Stimulated activated CD4-positive, alpha-beta T cell treated with anti-CD3 and anti-CD28 coated beads, TNF-alpha, amount 100 ng/mL, for 4 hours (primary cell): ENCODE data around the gene WNK2.

Experiments
- DNase-seq, 3 experiments: peaks; one replicate each; pipeline ENCODE4 v3.0.0-alpha.2; 2020; ENCODE audit warnings: low read depth in 3 of 3

WNK2 gene

GRCh38 chr9:93217706-93218105 is 33.8 kb downstream of the WNK2 start:
- no peak for DNase-seq

DNA sequence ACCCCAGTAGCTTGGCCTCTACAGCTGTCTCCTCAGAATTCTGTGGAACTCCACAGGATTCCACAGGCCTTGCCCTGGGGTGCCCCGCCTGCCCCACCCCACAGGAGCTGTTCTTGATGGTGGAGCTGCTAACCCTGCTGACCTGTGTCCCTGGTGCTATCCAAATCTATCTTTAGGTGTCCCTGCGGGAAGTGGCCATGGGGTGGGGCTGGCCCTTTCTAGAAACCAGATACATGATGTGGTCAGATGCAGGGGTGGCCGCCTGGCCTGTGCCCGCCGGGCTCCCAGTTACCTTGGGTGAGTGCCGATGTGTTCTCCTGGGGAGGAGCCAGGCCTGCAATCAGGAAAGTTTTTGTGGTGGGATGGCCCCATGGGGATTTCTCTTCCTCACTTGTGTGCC is 34.2 kb downstream of the WNK2 start:
- DNase-seq: no peak

GRCh38 chr9:93218671-93219420 is 34.9 kb downstream of the WNK2 start:
- no peak for DNase-seq

GRCh38 chr9:93219692-93220091 is 35.8 kb downstream of the WNK2 start:
- DNase-seq: no peak

GRCh38 chr9:93220627-93221026 is 36.7 kb downstream of the WNK2 start:
- DNase-seq: no peak

GRCh38 chr9:93221044-93221443 is 37.1 kb downstream of the WNK2 start:
- no peak for DNase-seq

DNA sequence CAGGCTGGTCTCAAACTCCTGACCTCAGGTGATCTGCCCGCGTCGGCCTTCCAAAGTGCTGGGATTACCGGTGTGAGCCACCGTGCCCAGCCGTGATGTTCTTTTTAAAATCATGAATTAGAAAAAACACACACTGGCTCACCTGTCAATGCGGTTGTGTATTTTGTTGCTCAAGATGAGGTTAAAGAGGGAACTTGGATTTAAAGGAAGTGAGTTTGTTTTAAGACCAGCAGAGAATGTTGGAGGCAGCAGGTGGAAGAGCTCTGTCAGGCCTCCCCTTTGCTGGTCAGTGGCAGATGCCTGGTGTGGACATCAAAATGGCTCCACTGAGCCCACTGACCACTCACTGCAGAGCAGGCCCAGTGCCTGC is 38.9 kb downstream of the WNK2 start:
- no peak for DNase-seq

DNA sequence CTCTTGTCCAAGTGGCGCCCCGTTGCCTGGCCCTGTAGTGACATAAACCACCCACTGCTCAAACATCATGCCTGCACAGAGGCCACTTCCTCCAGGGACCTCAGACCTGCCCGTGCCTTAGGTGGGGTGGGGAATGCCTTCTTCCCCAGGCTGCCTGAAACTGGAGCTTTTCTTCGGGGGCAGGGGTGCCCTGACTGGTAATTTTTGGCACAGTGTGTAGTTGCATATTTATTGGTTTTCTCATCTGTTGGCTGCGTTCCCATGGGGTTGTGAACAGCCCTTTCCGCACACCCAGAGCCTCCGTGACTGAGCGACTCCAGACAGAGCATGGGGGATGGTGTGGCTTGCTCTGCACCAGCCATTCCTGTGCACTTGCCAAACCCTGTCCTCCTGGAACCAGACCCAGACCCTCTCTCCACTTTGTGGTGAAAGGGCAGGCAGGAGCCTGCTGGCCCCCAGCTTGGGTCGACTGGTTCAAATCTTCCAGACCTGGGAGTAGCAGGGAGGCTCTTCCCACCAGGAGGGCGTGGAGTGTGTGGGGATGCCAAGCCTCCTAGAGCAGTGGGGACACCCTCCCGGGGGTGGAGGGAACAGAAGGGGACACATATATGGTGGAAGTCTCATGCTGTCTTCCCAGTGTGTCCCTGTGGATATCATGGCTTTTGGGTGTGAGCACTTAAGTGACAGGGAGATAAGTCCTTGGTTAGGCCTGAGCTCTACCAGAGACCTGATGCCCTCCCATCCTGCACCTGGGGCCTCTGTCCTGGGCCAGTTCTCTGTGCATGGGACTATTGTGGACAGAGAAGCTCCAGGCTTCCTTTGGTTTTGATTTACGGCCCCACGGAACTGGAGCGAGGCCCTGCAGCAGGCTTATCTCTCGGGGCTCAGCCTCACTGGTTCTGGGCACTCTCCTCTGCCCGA is 39.6 kb downstream of the WNK2 start:
- DNase-seq: no peak

DNA sequence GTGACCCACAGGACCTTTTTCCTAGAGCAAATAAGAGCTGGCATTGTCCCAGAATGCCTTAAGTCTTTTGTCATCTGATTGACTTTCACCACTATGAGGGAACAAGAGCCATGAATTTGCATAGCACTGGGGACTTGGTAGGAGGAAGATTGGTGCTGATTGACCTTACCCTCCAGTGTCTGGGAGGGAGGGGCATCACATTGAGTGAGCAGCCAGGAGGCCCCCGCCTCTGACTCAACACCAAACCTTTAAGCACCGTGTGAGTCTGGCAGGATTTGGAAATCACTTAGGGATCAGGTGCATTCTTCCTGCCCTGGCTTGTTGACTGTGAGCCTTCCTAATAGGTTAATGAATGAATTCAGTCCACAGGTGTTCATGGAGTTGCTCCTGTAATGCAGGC is 40.7 kb downstream of the WNK2 start:
- no peak for DNase-seq

DNA sequence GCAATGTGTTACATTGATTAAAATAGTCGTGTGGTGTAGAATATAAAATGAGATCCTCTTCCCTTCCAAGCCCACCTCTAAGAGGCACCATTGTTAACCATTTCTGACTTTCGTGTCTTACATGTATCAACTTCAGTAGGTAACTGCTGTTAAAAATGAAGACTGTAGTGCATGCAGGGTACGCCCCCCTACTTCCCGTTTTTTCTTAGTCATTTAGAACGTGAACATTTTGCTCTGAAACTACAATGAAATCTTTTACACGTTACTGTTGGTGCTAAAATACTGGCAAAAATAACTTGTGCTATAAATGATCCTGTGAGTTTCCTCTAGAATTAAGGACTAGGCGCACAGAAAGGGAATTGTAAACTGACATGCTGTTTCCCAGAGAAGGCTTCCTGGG is 41.5 kb downstream of the WNK2 start:
- DNase-seq: no peak

- no peak for DNase-seq
Observed at GRCh38 chr9:93225892-93226291, 42.0 kb downstream of the WNK2 start.

GRCh38 chr9:93226819-93227218 is 42.9 kb downstream of the WNK2 start:
- DNase-seq: no peak

GRCh38 chr9:93228030-93228429 is 44.1 kb downstream of the WNK2 start:
- DNase-seq: no peak

GRCh38 chr9:93228453-93228852 is 44.5 kb downstream of the WNK2 start:
- no peak for DNase-seq

DNA sequence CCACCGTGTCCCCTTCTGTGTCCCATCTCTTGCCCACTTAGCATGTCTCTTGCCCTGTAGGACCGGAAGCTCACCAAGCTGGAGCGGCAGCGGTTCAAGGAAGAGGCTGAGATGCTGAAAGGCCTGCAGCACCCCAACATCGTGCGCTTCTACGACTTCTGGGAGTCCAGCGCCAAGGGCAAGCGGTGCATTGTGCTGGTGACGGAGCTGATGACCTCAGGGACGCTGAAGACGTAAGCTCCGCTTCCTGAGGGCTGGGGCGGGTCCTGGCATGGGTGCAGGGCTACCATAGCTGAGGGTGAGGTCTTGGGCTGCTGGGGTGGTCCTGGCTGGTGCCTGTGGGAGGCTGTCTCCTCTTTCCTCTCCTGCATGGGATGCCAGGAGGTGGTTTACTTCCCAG is 45.7 kb downstream of the WNK2 start:
- DNase-seq: no peak

GRCh38 chr9:93230185-93230584 is 46.2 kb downstream of the WNK2 start:
- DNase-seq: no peak

GRCh38 chr9:93230601-93231000 is 46.7 kb downstream of the WNK2 start:
- no peak for DNase-seq

DNA sequence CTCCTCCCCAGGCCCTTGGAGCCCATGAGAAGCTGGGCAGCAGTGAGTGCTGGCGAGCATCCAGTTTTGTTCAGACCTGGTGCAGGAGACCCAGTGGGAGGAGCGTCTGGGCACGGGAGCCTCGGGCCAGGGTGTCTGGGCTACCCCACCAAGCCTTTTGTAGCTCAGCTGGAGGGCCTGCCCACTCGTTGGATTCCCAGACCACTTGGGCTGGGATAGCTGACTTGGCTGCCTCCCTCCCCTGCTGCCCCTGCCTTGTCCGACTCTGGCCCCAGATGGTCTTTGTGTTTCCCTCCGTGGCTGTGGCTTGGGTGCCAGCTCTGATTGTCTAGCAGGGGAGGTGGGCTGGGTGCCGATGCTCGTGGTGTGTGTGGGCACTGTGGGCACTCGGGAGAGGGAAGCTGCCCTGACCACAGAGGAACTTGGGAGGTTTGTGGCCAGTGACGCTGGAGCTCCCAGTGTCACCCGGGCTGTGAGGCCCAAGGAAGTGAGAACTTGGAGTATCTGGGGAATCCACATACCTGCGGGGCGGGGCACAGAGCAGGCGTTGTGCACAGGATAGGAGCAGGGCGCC is 47.3 kb downstream of the WNK2 start:
- no peak for DNase-seq

GRCh38 chr9:93231716-93232115 is 47.8 kb downstream of the WNK2 start:
- no peak for DNase-seq

DNA sequence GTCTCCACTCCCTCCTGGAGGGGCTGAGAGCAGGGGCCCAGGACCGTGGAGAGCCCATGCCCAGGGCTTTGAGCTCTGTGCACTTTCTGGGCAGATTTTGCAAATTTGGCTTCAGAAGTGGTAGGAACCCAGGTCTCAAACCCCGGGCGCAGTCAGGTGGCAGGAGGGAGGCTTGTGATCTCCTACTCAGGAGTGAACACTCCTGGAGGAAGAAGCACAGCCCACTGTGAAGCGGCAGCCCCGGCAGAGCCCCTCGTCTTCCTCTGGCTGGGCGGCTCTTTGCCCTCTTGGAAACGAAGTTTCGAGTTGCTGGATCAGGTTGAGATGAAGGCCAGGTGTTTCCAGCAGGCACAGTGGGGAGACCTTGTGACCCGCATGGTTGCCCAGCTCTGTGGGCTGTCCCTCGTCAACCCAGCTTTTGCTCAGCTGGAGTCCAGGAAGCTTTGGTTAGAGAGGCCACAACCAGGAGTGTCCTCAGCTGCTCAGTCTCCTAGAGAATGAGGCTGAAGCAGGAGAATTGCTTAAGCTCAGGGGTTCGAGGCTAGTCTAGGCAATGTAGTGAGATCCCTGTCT is 48.5 kb downstream of the WNK2 start:
- no peak for DNase-seq

- DNase-seq: no peak
Observed at GRCh38 chr9:93233033-93233432, 49.1 kb downstream of the WNK2 start.

DNA sequence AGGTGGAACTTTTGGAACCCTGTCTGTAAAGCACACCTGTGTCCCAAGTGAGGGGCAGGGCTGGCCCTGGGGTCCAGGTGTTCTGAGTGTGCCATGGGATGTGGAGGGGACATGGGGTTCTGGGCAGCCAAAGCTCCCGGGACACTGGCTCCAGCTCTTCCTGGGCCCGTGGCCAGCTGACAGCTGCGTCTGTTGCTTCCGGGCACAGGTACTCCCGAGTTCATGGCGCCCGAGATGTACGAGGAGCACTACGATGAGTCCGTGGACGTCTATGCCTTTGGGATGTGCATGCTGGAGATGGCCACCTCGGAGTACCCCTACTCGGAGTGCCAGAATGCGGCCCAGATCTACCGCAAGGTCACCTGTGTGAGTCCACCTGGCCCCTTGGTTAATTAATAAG is 50.7 kb downstream of the WNK2 start:
- DNase-seq: no peak
